HS-5 (cell line): ENCODE data around the gene CAB39L.
"Not testable (repeated sequence)": the region's sequence is repeated elsewhere in the genome, so short reads cannot be mapped to it uniquely, and the experiment has no call there.

Experiments
- DNase-seq: peaks from one replicate; pipeline ENCODE4 v3.0.0-alpha.2; 2012; ENCODE audit warnings: low read depth

The CAB39L gene

DNA sequence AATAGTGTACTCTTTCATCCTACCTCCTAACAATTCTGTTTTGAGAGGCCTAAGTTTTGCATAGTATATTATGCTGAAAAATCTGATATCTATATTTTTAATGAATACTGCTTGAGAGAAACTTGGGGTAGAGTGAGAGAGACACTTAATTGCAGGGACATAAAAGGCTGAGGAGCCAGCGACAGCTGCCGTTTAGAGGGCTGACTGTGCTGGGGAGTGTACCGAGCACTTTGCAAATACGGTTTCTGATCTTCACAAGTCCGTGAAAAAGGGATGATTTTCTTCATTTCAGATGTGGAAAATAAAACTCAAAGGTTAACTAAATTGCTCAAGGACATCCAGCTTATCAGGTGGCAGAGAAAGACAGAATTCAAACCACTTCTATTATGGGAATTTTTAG lies 97.4 kb downstream of the CAB39L start:
- DNase-seq, result no peak

- DNase-seq, result no peak
These were observed 100.1 kb downstream of the CAB39L start for GRCh38 chr13:49343731-49344130.

DNA sequence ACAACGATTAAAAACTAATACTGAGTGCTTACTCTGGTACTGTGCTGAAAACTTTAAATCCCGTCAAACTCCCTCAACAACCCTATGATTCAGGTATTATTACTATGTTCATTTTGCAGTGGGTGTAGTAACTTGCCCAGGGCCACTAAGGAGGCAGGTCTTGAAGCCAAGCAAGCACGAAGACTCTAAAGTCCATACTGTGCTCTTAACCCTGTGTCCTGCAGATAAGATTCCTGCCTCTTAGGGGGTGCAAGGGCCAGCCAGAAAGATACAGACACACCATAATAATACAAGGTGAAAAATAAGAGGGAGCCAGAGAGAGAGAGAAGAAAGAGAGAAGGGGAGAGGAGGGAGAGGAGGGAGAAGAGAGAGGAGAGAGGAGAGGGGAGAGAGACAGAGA lies 100.6 kb downstream of the CAB39L start:
- no peak for DNase-seq

DNA sequence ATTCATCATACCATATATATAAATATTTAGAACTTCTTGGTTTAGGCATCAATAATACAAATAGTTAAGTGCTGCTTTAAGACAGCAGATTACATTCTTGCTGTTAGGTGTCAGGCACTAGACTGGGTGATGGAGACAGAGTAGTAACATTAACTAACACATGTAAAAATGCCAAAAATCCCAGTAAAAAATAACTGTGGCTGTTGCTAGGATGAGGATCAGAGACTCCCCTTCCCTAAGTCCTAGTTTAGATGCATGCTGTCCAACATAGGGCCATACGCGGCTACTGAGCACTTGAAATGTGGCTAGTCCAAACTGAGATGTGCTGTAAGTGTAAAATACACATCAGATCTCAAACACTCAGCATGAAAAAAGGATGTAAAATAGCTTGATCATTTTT lies 101.4 kb downstream of the CAB39L start:
- DNase-seq, result no peak

GRCh38 chr13:49341941-49342340 lies 101.9 kb downstream of the CAB39L start:
- no peak for DNase-seq

- no peak for DNase-seq
These were observed 102.3 kb downstream of the CAB39L start for GRCh38 chr13:49341517-49341916.

- DNase-seq, result no peak
These were observed 103.7 kb downstream of the CAB39L start for GRCh38 chr13:49340161-49340560.

- DNase-seq, result no peak
These were observed 107.2 kb downstream of the CAB39L start for GRCh38 chr13:49336655-49337054.

DNA sequence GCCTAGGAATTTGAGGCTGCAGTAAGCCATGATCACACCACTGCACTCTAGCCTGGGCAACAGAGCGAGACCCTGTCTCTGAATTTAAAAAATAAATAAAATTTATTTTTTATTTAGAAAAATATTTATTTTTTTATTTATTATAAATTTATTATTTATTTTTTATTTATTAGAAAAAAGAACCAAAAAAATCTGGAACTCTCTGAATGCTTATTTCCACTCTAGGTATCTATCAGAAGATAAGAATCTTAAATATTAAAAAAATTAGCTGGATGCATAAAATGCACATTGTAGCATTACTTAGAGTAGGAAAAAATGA lies 113.4 kb downstream of the CAB39L start:
- DNase-seq, result no peak

DNA sequence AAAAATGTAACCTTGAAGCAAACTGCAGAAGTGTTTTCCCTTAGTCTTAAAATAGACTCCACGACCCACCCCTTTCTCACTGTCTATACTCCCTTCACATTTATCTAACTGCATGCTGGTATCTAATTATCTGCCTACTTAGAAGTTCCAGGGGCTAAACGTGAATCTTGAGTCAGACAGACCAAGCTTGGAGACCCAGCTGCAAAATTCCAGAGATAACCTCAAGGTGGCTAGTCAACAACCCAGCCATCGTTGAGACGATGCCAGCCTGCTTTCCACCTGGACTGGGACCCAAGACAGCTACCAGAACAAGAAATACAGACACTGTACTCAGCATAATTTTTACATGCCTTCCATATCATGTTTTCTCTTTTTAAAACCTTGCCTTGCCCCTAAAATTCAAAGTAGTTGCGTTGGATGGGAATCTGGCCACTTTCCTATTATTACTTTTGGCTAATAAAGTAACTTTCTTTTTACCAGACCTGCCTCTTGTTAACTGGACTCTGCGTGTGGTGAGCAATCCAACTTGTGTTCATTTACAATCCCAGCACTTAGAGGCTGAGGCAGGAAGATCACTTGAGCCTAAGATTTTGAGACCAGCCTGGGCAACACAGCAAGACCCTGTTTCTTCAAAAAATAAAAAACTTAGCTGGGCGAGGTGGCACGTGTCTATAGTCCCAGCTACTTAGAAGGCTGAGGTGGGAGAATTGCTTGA lies 113.9 kb downstream of the CAB39L start:
- DNase-seq, result no peak

- DNase-seq, result not testable (repeated sequence)
These were observed 116.7 kb downstream of the CAB39L start for GRCh38 chr13:49327145-49327544.

- DNase-seq, result no peak
These were observed 117.5 kb downstream of the CAB39L start for GRCh38 chr13:49326222-49326917.

- no peak for DNase-seq
These were observed 120.5 kb downstream of the CAB39L start for GRCh38 chr13:49323344-49323743.

DNA sequence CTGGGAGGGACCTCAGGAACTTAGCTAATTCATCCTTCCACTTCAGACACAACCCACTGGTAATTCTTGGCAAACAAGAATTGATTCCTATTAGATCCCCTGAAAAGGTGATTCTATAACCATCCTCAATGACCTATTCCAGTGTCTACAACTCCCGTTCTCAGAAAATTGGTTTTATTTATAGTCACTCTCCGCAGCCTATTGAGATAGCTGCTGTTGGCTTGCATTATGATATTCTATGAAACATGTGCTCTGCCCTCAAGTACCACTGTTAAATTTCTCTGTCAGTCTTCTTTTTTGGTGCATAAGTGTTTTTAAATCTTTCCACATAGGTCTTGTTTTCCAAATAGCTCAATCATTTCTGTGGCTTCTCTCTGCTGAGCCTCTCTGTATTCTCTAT lies 121.2 kb downstream of the CAB39L start:
- DNase-seq, result no peak

DNA sequence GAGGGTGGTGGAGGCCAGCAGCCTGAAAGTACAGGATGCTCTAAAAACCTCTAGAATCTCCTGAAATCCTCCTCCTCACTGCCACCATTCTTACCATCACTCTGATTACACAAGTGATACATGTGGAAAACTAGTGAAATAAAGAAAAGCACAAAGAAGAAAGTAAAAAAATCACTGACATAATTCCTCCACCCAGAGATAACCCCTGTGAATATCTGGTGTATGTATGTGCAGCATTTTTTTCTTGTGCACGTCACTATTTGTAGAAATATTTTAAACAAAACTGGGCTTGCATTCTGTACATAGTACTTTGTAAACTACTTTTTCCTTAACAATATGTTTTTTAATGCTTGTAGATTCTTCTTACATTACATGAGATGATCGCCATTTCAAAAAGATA lies 122.9 kb downstream of the CAB39L start:
- no peak for DNase-seq

- DNase-seq, result no peak
These were observed 123.9 kb downstream of the CAB39L start for GRCh38 chr13:49319951-49320350.

GRCh38 chr13:49319551-49319950 lies 124.3 kb downstream of the CAB39L start:
- DNase-seq, result no peak

DNA sequence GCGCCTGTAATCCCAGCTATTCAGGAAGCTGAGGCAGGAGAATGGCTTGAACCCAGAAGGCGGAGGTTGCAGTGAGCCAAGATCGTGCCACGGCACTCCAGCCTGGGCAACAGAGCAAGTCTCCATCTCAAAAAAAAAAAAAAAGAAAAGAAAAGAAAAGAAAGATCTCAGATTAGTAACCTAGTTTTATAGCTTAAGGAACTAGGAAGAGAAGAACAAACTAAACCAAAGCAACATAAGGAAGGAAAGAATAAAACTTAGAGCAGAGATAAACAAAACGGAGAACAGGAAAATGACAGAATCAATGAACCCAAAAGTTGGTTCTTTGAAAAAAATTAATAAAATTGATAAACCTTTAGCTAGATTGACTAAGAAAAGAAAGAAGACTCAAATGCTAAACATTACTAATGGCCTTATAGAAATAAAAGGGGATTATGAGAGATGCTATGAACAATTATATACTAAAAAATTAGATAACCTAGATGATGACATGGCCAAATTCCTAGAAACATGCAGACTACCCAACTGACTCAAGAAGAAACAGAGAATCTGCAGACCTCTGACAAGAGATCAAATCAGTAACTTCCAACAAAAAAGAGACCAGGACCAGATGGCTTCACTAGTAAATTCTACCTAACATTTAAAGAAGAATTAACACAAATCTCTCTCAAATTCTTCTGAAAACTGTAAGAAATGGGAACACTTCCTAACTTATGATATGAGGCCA lies 127.9 kb downstream of the CAB39L start:
- no peak for DNase-seq

DNA sequence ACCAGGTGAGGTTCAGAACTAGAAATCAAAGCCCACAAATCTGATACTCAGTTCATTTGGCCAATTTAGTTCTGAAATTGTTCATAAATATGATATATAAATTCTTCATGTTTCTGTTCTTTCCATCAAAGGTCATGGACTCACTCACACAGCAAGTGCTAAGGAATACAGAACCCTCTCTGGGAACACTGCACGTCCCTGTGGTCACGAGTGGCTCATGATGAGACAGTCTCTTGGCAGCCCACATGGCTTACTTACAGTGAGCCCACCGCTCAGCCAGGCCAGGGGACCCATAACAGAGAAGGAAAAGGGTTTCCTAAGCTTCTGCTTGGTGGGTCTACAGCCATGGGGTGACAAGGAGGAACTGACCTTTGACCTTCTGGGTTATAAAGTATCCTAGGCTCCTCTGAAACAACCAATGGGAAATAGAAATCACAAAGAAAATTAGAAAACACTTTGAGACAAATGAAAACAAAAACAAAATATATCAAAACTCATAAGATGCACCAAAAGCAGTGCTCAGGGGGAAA lies 128.8 kb downstream of the CAB39L start:
- no peak for DNase-seq

- no peak for DNase-seq
These were observed 129.5 kb downstream of the CAB39L start for GRCh38 chr13:49314344-49314882.

GRCh38 chr13:49311816-49312215 lies 132.0 kb downstream of the CAB39L start:
- DNase-seq, result no peak

DNA sequence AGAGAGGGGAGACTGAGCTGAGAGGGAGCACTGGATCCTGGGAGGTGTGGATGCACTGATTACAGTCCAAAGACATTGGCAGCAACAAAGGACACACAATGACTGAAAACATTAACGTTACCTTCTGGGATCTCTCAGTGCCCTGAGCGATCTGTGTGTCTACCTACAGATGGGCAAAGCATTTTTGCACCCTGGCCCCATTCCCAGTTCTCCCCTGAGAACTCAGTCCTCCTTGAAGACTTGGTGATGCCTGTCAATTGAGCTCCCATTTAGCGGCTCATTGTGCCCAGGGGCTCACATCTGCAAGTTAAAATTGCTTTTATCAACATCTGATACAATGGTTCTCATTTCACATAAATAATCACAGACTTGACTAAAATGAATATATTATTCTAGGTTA lies 133.6 kb downstream of the CAB39L start:
- no peak for DNase-seq

- DNase-seq, result no peak
These were observed 134.9 kb downstream of the CAB39L start for GRCh38 chr13:49308921-49309408.
